Vagina (tissue), 2 donors: ENCODE measurements around the gene UTS2R.

ENCODE experiments used
- CTCF ChIP-seq, 3 experiments: fragments of 450-650 bp in 2 of 3; fragments of 200-600 bp in 1 of 3; sonication (generic) in 1 of 3; IDR thresholded peaks; one replicate each; pipeline ENCODE4 v1.5.1; 2017 to 2019; ENCODE audit warnings: antibody characterized with exemption in 3 of 3, mild to moderate bottlenecking in 2 of 3, moderate library complexity in 2 of 3
- POLR2AphosphoS5 ChIP-seq, 2 donors: sonication (generic); formaldehyde crosslinking; IDR thresholded peaks; one replicate each; pipeline ENCODE4 v1.9.0; 2017; ENCODE audit warnings: antibody characterized with exemption in 2 of 2, mild to moderate bottlenecking in 2 of 2, low read depth in 1 of 2; ENCODE audit not compliant: insufficient read depth in 1 of 2

GRCh38 chr17:82377924-82378740 is 6.6 kb downstream of the UTS2R start:
- no peak for TF ChIP-seq POLR2AphosphoS5 (IDR thresholded peaks at IDR 0.05; ENCODE audit: insufficient read depth in 1 of 2, low read depth in 1 of 2)
- TF ChIP-seq CTCF (IDR thresholded peaks at IDR 0.05) = no peak
